Effector CD8-positive, alpha-beta T cell (primary cell): ENCODE results near the gene SLC25A22.

Source experiments
- DNase-seq: peaks from one replicate; lab custom pipeline; 2025; lab: John Stamatoyannopoulos, UW

Gene SLC25A22

DNA sequence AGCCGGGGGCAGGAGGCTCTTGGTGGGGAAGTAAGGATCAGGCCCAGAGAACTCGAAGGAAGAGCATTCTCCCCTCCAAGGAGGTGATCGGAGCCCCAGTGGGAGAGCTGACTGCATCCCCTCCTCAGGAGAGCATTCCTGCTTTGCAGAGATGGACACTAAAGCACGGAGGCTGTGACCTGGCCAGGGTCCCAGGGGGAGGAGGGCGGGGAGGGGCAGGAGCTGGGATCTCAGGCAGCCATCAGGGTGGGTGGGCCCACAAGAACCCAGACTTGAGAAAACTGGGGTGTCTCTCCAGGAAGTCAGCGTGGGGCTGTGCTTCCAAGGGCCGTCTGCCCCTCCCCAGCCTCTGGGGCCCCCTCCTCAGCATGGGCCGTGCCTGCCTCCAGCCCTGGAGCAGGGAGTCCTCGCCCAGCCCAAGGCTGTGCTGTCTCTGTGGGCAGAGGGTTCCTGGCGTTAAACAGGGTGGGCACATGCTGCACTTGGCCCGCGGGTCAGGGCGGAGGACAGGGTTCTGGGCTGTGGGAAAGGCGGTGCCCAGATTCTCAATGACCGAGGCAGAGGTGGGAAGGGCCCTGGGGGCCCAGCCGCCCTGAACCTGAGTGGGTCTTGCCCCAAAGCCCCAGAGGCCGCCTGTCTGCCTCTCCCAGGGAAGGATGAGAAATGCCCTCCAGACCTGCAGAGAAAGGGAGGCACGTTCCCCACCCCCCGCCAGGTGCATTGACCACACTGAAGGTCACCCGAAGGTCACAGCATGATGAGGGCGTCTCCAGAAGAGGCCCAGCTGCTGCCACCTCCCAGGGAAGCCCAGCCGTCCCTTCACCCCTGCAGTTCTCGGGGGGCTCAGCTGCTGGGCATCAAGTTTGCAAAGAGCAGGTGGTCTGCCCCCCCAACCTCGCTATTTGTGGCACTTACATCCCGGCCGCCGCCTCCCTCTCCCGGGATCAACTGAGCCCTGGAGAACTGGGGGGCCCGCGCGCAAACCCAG, 8.8 kb downstream of the SLC25A22 start:
- DNase-seq, result no peak

- no peak for DNase-seq
Measured at GRCh38 chr11:788009-788640, 10.0 kb downstream of the SLC25A22 start.

GRCh38 chr11:787084-787675, 10.9 kb downstream of the SLC25A22 start:
- no peak for DNase-seq

DNA sequence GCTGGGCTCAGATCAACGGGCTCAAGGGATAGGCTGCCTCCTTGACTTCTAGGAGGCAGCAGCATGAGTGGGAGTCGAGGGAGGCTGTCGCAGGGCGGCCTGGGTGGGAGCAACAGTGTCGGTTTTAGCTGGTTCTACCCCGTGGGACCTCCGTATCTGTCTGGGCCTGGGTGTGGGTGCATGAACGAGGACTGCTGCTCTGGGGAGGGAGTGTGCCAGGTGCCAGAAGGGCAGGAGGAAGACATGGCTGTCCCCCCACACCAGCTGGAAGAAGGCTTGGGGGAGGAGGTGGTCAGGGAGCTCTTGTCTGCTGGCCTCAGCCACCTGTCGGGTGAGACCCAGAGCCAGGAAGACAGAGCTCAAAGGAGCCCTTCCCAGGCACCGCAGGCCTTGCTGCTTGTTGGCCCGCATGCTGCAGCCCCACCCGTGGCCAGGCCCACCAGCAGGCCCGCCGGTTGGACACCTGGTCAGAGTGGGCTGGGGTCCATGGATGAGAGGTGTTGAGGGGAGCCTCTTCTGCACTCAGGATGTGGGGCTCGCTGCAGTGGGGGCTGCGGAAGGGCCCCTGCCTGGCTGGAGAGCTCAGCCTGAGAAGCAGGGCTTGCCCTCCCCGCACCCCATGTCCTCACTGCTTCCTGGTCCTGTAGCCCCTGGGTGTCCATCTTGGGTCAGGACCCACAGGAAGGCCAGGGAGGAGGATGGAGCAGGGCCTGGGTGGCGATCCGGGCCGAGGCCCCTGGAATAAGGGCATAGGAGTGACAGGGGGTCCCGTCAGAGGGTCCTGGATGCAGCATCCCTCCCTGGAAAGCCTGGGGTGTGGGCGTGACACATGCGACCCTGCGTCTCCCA, 11.6 kb downstream of the SLC25A22 start:
- no peak for DNase-seq

DNA sequence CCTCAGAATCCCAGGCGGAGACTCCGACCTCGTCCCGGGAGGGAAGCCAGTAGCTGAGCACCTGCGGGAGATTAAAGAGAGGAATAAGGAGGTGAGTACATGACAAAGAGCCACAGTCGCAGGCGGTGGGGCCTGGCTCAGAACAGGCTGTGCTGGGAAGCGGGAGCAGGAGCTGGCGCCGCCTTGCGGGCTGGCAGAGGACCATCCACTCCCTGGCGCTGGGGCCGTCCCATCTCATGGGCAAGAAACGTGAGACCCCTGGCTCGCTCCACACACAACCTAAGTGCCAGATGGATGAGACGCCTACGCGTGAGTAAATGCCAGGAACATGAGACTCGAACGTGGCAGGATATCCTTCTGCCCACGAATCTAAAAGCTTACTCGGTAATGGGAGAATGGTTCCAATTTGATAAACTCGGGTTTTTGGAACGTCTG, 14.5 kb downstream of the SLC25A22 start:
- DNase-seq, result no peak

DNA sequence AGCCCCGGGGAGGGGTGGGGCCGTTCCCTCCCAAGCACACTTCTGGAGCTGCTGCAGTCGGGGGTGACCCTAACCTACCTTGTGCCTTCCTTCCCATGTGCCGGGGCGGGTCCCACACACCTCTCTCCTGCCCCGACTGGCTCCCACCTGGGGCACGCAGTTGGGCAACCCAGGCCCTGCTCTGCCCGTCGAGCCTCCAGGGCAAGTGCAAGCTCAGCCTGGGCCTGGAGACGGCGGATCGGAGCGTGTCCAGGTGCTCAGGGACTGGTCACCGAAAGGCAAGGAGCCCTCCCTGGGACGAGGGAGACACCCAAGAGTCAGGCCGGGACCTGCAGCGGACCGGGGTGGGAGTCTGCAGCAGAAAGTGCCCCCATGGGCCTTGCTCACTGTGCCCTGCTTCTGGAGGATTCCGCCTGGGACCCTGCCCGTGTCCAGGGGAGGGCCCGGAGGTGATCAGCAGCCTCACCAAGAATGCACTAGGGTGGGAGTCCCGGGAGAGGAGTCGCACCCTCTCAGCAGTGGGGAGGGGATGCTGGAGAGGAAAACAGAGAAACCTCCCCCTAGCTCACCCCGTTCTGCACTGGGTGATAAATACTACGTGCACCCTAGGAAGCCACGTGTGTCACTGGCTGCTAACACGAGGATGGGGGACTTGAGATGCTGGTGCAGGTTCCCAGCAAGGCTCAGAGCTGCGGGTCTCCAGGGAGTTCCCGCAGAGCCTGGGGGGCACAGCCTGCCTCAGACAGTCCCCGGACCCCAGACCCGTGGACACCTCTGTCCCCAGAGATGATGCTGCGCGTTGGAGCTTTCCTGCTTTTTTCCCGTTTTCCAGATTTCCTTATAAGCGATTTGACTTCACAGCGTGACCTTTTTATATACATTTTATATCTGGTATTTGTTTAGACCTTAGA, 15.6 kb downstream of the SLC25A22 start:
- DNase-seq, result no peak

GRCh38 chr11:779955-780532, 18.0 kb downstream of the SLC25A22 start:
- no peak for DNase-seq

- no peak for DNase-seq
Measured at GRCh38 chr11:778976-779954, 18.8 kb downstream of the SLC25A22 start.

- DNase-seq, result peak; percentile 87
Measured at GRCh38 chr11:777288-778255, 20.5 kb downstream of the SLC25A22 start, which contains the start of gene GATD1. GATD1 (minus strand) TSS chr11:777487; CDS start chr11:777462, 25 bp downstream.

DNA sequence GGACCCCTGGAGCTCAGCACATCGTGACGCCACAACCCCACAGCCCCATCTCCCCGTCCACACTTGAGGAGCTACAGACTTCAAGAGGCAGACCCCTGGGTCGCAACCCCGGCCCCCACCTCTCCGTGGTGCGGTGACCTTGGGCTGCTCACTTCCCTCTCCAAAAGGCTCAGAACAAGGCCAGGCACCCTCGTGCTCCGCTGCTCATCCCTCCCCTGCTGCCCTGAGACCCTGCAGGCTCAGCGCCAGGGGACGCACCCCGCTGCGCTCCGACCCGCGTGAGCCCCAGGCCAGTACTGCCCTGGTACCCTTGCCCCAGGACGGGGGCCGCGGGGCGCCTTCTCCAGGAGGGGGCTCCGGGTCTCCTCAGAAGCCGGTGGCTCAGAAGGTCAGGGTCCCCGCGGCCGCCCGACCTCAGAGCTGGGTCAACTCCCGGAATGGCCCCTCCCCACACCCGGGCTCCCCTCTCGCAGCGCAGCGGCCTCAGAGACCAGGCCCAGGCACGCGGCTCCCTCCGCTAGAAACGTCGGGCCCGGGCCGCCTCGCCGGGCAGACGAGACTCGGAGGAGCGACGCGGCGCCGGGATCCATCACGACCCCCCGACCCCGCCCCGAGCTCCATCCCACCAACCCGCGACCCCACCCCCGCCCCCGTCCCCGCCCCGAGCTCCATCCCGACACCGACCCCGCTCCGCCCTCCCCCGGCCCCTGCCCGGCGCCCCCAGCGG, 21.4 kb downstream of the SLC25A22 start:
- DNase-seq, result peak; percentile 57

DNA sequence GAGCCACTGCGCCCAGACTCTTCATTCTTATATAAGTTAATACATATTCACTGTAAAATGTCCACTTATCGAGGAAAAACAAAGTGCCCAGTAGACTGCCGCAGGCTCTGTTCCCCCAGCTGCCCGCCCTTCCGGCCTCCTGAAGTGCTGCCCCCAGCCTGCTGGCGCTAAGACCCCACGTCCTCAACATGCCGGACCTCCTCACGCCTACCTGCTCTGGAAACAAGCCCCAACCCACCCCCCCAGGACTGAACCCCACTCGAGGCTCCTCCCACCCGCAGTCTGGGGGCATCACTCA, 21.9 kb downstream of the SLC25A22 start:
- no peak for DNase-seq

DNA sequence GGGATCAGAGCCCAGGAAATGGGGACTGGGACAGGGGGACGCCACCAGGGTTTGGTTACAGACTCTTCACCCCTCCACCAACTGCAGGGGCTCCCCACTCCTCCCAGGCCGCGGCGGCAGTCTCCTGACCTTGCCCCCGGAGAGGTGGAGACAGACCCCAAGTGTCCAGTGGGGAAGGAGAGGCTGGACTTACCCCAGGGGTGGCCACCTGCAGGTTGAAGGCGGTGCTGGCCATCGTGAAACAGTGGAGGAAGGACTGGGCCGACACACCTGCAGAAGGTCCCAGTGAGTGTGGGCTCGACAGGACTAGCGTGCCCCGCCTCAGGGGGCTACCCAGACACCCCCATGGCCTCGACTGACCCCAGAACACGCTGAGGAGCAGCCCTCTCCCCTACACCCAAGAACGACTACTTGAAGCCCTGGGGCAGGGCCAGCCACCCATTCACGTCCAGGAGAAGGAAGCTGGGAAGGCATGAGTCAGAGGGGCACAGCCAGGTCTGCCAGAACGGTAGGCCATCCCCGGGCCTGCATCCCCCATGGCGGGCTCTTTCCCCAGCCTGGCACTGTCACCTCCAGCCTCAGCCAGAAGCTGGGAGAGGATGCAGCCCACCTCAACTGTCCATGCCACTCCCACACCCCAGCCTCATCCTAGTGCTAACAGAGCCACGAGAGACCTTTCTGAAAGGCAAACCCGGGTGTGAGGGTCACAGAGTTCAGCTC, 23.0 kb downstream of the SLC25A22 start:
- no peak for DNase-seq

GRCh38 chr11:773830-774229, 24.3 kb downstream of the SLC25A22 start:
- DNase-seq, result no peak

GRCh38 chr11:773425-773824, 24.7 kb downstream of the SLC25A22 start:
- no peak for DNase-seq

GRCh38 chr11:772429-773390, 25.4 kb downstream of the SLC25A22 start:
- DNase-seq, result no peak
